GM18498 (cell line): ENCODE measurements around the gene TBC1D3.
"Not testable (repeated sequence)": the region's sequence is repeated elsewhere in the genome, so short reads cannot be mapped to it uniquely, and the experiment has no call there.

ENCODE experiments used
- ATAC-seq: cut with Tn5 transposase; IDR thresholded peaks from one replicate; pipeline ENCODE4 v1.9.1; 2021; ENCODE audit warnings: mild to moderate bottlenecking, moderate library complexity; ENCODE audit not compliant: unreplicated experiment

TBC1D3 gene

GRCh38 chr17:38192455-38192854, at the start of gene TBC1D3:
TSS of gene TBC1D3 (minus strand) at chr17:38192555. CDS start at chr17:38191029, 1,526 bp downstream.
- ATAC-seq, result not testable (repeated sequence)

GRCh38 chr17:38232790-38233189, 40.4 kb upstream of the TBC1D3 start:
- not testable (repeated sequence) for ATAC-seq

GRCh38 chr17:38225844-38226495, 33.6 kb upstream of the TBC1D3 start:
- ATAC-seq, result not testable (repeated sequence)

GRCh38 chr17:38220867-38221266, 28.5 kb upstream of the TBC1D3 start:
- not testable (repeated sequence) for ATAC-seq

GRCh38 chr17:38200271-38200670, 7.9 kb upstream of the TBC1D3 start:
- not testable (repeated sequence) for ATAC-seq

- ATAC-seq, result not testable (repeated sequence)
Observed at GRCh38 chr17:38134860-38135259, 57.5 kb downstream of the TBC1D3 start.
